Measurements from ENCODE around the gene GASK1A.
"Not testable (repeated sequence)": the region's sequence is repeated elsewhere in the genome, so short reads cannot be mapped to it uniquely, and the experiment has no call there.

Gene GASK1A

GRCh38 chr3:43041517-43041916, 62.4 kb downstream of the GASK1A start:
- no peak for TF ChIP-seq POLR2A (IDR thresholded peaks at IDR 0.05; ENCODE audit: extremely low read depth, insufficient read length)
- TF ChIP-seq MYC (IDR thresholded peaks at IDR 0.05; ENCODE audit: low read depth, low read length), result no peak
- TF ChIP-seq, protein P1, sequence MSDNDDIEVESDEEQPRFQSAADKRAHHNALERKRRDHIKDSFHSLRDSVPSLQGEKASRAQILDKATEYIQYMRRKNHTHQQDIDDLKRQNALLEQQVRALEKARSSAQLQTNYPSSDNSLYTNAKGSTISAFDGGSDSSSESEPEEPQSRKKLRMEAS (IDR thresholded peaks at IDR 0.05; ENCODE audit: low read depth, low read length), result no peak
- TF ChIP-seq CTCF (IDR thresholded peaks at IDR 0.05; ENCODE audit: low read depth, low read length), result no peak
- DNase-seq (ENCODE audit: low read depth), result no peak
- H3K4me3 ChIP-seq (ENCODE audit: low read depth, low read length), result no peak overlapping the region

DNA sequence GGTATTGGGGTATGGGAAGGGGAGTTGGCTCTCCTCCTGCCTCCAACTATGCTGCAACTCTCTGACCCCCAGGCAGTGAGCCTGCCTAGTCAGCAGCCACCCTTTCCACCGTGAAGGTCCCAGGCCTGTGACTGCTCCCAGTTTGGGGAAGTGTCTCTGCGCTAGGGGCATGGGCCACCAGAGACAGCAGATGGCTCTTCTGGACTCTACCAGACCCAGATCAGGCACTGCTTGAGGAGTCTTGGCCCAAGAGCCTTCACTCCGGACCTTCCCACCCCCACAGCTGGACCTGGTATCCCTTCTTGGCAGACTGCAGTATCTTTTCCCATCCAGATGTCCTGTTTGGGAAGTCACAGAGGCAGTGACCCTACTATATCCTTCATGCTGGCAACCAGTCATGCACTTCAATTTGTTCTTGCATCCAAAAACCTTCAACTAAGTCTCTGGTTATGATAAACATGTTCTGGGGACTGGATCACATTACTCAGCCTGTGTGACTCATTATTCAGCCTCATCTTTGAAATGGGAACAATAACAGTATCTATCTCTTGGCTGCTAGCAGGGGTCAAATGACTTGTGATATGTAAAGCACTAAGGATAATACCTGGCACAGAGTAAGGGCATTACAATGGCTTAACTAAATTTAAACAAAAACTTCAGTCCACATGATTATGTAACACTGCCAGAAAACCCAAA, 64.1 kb downstream of the GASK1A start:
- TF ChIP-seq, protein P1 (IDR thresholded peaks at IDR 0.05; ENCODE audit: low read depth, low read length), result no peak
- TF ChIP-seq MYC (IDR thresholded peaks at IDR 0.05; ENCODE audit: low read depth, low read length) (no peak), POLR2A (IDR thresholded peaks at IDR 0.05; ENCODE audit: extremely low read depth, insufficient read length) (no peak), CTCF (IDR thresholded peaks at IDR 0.05; ENCODE audit: low read depth, low read length) (no peak)
- DNase-seq (ENCODE audit: low read depth), result no peak

DNA sequence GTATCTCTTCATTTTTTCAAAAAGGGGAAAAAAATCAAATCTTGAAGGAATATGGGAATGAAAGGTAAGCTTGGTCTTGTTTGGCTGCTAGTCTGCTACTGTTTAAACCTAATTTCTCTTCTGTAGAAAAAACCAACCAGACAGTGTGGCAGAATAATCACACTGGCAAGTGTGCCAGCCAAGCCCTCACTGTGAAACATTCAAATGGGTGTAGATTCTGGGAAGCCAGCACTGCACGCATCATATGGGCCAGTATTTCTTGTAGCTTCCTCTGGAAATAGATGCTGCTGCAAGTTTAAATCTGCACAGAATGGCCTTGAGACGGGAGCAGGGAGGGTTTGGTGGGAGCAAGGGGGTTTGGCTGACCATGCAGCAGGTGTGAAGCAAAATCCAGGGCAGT, 64.7 kb downstream of the GASK1A start:
- DNase-seq (ENCODE audit: low read depth), result no peak
- no peak for TF ChIP-seq CTCF (IDR thresholded peaks at IDR 0.05; ENCODE audit: low read depth, low read length)
- TF ChIP-seq POLR2A (IDR thresholded peaks at IDR 0.05; ENCODE audit: extremely low read depth, insufficient read length), result no peak
- TF ChIP-seq, protein P1 (IDR thresholded peaks at IDR 0.05; ENCODE audit: low read depth, low read length), result no peak
- TF ChIP-seq MYC (IDR thresholded peaks at IDR 0.05; ENCODE audit: low read depth, low read length), result no peak
- no peak overlapping the region for H3K4me3 ChIP-seq (ENCODE audit: low read depth, low read length)

More for the DNA sequence above, 64.1 kb downstream of the GASK1A start:
- no peak overlapping the region for H3K4me3 ChIP-seq (ENCODE audit: low read depth, low read length)

GRCh38 chr3:43045079-43045478, 66.0 kb downstream of the GASK1A start:
- not testable (repeated sequence) for H3K4me3 ChIP-seq (ENCODE audit: low read depth, low read length); DNase-seq (ENCODE audit: low read depth)

DNA sequence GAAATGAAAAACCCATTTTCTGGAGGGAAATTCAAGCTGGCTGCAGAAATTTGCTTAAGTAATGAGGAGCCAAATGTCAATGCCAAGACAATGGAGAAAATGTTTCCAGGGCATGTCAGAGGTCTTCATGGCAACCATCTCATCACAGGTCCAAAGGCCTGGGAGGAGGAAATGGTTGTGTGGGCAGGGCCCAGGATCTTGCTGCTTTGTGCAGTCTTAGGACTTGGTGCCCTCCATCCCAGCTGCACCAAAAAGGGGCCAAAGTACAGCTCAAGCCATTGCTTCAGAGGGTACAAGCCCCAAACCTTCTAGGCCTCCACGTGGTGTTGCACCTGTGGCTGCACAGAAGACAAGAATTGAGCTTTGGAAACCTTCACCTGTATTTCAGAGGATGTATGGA, 67.5 kb downstream of the GASK1A start:
- no peak overlapping the region for H3K4me3 ChIP-seq (ENCODE audit: low read depth, low read length)
- no peak for TF ChIP-seq POLR2A (IDR thresholded peaks at IDR 0.05; ENCODE audit: extremely low read depth, insufficient read length)
- TF ChIP-seq MYC (IDR thresholded peaks at IDR 0.05; ENCODE audit: low read depth, low read length), result no peak
- TF ChIP-seq, protein P1 (IDR thresholded peaks at IDR 0.05; ENCODE audit: low read depth, low read length), result no peak
- no peak for TF ChIP-seq CTCF (IDR thresholded peaks at IDR 0.05; ENCODE audit: low read depth, low read length)
- DNase-seq (ENCODE audit: low read depth), result no peak

GRCh38 chr3:43048470-43048869, 69.4 kb downstream of the GASK1A start:
- no peak for DNase-seq (ENCODE audit: low read depth)
- no peak for TF ChIP-seq CTCF (IDR thresholded peaks at IDR 0.05; ENCODE audit: low read depth, low read length)
- TF ChIP-seq, protein P1 (IDR thresholded peaks at IDR 0.05; ENCODE audit: low read depth, low read length), result no peak
- no peak overlapping the region for H3K4me3 ChIP-seq (ENCODE audit: low read depth, low read length)
